Kidney glomerular epithelial cell (primary cell): ENCODE data around the gene APOO.

Source experiments
- DNase-seq: peaks from one replicate; lab custom pipeline; 2025; lab: John Stamatoyannopoulos, UW

Gene APOO

DNA sequence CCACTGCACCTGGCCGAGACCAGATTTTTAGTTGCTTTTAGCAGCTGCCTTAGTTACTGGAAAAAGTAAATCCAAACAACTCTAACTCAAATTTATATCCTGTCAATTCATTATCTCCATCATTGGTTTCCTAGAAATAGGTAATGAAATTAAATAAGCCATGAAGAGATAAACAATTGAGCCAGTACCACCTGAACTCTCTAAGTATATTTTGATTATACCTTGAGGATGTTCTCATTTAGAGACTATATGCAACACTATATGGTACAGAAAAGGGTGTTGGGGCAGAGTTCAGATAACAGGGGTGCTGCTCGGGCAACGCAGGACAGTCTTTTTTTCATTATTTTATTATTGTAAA lies 89.8 kb downstream of the APOO start:
- no peak for DNase-seq

DNA sequence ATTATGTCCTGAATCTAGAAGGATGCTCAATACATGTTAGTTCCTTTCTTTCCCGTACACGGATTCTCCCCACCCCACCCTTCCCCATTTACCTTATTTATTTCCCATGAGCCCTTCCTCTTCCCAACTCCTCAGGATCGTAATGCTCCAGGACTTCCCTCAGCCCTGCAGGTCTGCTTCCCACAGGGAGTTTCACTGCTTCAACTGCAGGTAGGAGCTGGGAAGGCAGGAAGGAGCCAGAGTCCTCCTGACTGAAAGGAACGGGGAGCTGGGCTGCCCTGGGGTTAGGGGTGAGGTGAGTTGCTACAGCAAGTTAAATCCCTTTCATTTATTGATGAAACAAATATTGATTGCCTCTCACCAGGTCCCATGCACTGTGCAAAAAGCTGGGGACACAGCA lies 91.6 kb downstream of the APOO start:
- no peak for DNase-seq

DNA sequence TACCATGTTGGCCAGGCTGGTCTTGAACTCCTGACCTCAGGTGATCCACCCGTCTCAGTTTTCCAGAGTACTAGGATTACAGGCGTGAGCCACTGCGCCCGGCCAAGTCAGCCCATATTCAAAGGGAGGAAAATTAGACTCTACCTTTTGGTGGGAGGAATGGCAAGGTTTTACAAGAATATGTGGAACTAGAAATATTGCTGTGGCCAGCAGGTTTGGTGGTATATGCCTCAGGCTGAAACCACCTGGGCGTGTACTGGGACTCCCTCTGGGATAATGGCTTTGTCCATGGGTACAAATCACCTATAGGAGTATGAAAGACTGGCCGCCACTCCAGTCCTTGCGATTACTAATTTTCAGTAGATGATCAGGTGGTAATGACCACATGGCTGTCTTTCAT lies 92.4 kb downstream of the APOO start:
- DNase-seq, result no peak

- DNase-seq, result no peak
These were observed 93.9 kb downstream of the APOO start for GRCh38 chrX:23813808-23814207.

GRCh38 chrX:23811656-23812055 lies 96.1 kb downstream of the APOO start:
- DNase-seq, result no peak

DNA sequence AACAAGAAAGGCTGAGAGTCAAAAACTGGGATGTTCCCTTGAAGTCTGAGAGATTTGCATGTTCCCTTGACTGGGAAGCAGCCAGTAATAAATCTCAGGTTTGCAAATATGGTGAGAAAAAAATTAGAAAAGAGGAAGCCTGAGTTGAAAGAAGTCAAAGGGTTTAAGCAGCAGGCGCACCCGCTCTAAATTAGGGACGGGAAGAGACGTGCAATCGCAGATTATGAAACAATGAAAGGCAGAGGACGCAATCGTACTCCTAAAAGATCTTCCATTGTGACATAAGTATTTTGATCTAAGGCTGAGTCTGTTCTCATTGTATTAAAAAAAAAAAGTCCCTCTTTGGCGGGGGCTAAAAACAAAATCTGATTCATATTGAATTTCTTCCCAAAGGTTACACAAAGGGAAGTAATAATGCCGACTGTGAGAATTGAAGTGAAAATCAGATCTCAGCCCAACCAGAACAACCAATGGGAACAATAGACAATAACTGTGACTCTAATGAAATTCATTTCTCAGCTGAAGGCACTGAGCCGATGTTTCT lies 96.6 kb downstream of the APOO start:
- no peak for DNase-seq

DNA sequence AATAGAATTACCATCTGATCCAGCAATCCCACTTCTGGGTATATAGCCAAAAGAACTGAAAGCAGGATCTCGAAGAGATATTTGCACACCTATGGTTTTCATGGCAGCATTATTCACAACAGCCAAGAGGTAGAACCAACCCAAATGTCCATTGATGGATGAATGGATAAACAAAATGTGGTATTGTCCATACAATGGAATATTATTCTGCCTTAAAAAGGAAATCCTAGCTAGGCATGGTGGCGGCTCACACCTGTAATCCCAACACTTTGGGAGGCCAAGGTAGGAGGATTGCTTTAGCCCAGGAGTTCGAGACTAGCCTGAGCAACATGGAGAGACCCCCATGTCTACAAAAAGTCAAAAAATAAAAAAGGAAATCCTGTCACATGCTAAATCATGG lies 97.5 kb downstream of the APOO start:
- DNase-seq, result no peak

DNA sequence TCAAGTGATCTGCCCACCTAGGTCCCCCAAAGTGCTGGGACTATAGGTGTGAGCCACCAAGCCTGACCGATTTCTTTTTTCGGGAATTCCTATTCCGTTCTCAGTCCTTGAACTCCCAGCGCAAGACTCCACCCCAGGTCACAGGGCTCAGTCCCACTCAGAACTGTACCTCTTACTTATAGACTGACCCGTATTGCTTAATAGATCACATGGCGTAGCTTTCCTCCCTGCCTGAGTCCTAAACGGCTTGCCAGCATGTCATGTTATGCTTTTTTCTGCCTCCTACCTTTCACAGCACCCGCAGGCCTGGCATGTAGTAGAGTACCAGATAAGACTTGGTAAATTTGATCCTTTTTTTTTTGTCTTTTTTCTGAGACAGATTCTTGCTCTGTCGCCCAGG lies 102.3 kb downstream of the APOO start:
- no peak for DNase-seq

DNA sequence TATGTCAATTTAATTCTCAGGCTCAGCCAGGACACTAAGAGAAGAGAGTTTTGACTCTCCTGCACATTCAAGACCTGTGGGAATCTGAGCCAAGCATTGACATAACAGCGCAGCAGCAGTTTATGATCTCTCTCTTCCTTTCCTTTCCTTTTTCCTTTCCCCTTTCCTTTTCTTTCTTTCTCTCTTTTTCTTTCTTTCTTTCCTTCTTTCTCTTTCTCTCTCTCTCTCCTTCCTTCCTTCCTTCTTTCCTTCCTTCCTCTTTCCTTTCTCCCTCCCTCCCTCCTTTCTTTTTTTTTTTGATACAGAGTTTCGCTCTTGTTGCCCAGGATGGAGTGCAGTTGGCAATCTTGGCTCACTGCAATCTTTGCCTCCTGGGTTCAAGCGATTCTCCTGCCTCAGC lies 103.2 kb downstream of the APOO start:
- no peak for DNase-seq

GRCh38 chrX:23803931-23804381 lies 103.8 kb downstream of the APOO start:
- peak; percentile 76 for DNase-seq

- DNase-seq, result no peak
These were observed 105.3 kb downstream of the APOO start for GRCh38 chrX:23802431-23802830.

DNA sequence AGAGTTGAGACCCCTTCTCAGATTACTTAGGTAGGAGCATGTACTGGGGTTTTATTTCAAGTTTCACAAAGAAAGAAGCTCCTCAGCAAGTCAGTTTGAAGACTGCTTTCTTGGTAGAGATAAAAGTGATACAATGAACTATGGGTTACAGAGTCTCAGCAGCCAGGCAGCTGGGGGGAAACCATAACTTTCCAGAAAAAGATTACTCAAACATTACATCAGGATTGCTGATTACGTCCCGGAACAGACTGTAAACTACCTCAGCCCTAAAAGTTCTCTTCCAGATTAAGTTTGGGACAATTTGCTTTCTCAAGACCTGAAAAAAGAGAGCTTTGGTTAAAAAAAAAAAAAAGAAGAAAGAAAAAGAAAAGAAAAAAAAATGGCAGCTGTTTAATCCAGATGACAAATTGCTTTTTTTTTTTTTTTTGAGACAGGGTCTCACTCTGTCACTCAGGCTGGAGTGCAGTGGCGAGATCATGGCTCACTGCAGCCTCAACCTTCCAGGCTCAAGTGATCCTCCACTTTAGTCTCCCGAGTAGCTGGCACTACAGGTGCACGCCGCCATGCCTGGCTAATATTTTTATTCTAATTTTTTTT lies 108.2 kb downstream of the APOO start:
- DNase-seq, result no peak

DNA sequence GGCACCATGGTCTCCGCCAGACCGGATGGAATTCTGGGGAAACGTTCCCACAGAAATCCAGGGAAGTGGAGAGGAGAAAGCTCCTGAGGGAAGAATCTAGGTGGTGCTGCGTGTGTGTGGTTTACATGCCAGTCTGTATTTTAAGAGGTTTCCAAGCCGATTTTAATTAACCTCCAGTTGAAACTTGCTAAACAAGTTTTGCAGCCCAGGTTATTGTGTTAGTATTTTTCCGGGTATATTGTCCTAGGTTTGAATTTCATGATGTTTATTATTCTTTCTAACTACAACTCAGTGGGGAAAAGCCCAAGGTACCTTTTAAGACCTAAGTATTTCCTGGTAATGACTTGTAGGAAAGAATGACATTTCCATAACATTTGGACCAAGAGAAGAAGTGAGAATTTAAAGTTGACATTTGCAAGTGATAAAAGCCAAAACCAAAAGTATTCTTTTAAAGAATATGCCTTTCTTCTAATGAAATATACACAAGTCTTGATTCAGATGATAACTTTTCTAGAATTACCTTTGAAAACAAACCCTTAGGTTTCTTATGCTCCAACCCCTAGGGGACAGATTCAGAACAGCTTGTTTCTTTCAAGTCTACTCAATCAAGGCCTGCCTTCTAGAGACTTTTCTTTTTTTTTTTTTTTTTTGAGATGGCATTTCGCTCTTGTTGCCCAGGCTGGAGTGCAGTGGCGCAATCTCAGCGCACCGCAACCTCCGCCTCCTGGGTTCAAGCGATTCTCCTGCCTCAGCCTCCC lies 110.2 kb downstream of the APOO start:
- no peak for DNase-seq

GRCh38 chrX:23795221-23795620 lies 112.5 kb downstream of the APOO start:
- DNase-seq, result no peak

DNA sequence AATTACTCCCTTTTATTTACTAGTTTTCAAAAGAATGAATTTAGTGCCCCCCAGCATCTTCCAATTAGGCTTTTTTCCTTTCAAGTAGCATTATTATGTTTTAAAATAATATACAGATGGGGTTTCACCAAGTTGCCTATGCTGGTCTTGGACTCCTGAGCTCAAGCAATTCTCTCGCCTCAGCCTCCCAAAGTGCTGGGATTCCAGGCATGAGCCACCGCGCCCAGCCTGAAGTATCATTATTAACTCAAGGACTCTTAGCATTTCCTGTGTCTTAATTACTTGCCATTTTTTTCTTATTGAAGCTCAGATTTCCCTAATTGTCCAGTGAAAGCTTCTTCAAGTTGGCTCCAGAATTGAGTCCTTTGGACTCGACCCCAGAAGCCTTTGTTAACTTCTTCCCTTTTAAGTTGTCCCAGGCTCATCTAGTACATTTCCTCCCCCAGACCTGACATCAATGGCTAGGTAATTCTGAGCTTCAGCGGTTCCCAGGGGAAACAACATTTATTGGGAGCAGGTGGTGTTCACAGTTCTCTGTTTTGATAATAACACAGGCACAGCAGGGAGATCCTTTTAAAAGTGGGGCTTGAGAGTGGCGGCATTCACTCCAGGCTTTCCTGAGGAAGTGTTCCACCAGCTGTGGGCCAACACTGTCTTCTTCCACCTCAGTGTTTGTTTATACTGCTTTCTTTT lies 114.7 kb downstream of the APOO start:
- no peak for DNase-seq

GRCh38 chrX:23790155-23790497 lies 117.6 kb downstream of the APOO start:
- DNase-seq, result no peak

GRCh38 chrX:23789386-23790154 lies 118.2 kb downstream of the APOO start:
- DNase-seq, result no peak

- DNase-seq, result no peak
These were observed 118.8 kb downstream of the APOO start for GRCh38 chrX:23788946-23789345.

GRCh38 chrX:23788521-23788920 lies 119.2 kb downstream of the APOO start:
- no peak for DNase-seq

DNA sequence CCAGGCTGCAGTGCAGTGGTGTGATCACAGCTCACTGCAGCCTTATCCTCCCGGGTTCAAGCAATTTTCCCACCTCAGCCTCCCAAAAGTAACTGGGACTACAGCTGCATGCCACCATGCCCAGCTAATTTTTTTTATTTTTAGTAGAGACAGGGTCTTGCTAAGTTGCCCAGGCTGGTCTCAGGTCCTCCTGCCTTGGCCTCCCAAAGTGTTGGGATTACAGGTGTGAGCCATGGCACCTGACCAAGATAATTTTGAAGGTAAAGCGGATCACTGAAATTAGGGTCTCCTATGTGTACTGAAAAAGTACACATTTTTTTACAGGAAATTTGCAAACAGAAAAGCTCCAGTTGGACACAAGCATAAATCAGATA lies 120.0 kb downstream of the APOO start:
- no peak for DNase-seq

- no peak for DNase-seq
These were observed 121.4 kb downstream of the APOO start for GRCh38 chrX:23786268-23786815.

- no peak for DNase-seq
These were observed 122.2 kb downstream of the APOO start for GRCh38 chrX:23785580-23785979.
